ENCODE results near the gene MPP3.
"Not testable (repeated sequence)": the region's sequence is repeated elsewhere in the genome, so short reads cannot be mapped to it uniquely, and the experiment has no call there.

MPP3 gene

GRCh38 chr17:43808076-43808475 lies 24.9 kb downstream of the MPP3 start:
- no peak for DNase-seq (ENCODE audit: low spot score)

- DNase-seq (ENCODE audit: low spot score) = no peak
These were observed 27.8 kb downstream of the MPP3 start for GRCh38 chr17:43805117-43805516.

GRCh38 chr17:43803758-43804157 lies 29.2 kb downstream of the MPP3 start:
- no peak for DNase-seq (ENCODE audit: low spot score)

- DNase-seq (ENCODE audit: low spot score) = no peak
These were observed 31.1 kb downstream of the MPP3 start for GRCh38 chr17:43801844-43802243.

GRCh38 chr17:43800736-43801135 lies 32.2 kb downstream of the MPP3 start:
- no peak for DNase-seq (ENCODE audit: low spot score)

GRCh38 chr17:43799047-43799446 lies 33.9 kb downstream of the MPP3 start:
- no peak for DNase-seq (ENCODE audit: low spot score)

GRCh38 chr17:43798024-43798423 lies 34.9 kb downstream of the MPP3 start:
- DNase-seq (ENCODE audit: low spot score) = not testable (repeated sequence)

- not testable (repeated sequence) for DNase-seq (ENCODE audit: low spot score)
These were observed 40.3 kb downstream of the MPP3 start for GRCh38 chr17:43792668-43793067.

GRCh38 chr17:43791589-43791988 lies 41.4 kb downstream of the MPP3 start:
- no peak for DNase-seq (ENCODE audit: low spot score)

GRCh38 chr17:43790311-43790940 lies 42.5 kb downstream of the MPP3 start:
- no peak for DNase-seq (ENCODE audit: low spot score)

- no peak for DNase-seq (ENCODE audit: low spot score)
These were observed 43.5 kb downstream of the MPP3 start for GRCh38 chr17:43789482-43789881.

- DNase-seq (ENCODE audit: low spot score) = no peak
These were observed 44.4 kb downstream of the MPP3 start for GRCh38 chr17:43788540-43788939.

GRCh38 chr17:43787728-43788127 lies 45.2 kb downstream of the MPP3 start:
- DNase-seq (ENCODE audit: low spot score) = no peak

- no peak for DNase-seq (ENCODE audit: low spot score)
These were observed 48.3 kb downstream of the MPP3 start for GRCh38 chr17:43784628-43785101.

- DNase-seq (ENCODE audit: low spot score) = no peak
These were observed 48.9 kb downstream of the MPP3 start for GRCh38 chr17:43784068-43784467.

- DNase-seq (ENCODE audit: low spot score) = no peak
These were observed 49.8 kb downstream of the MPP3 start for GRCh38 chr17:43782913-43783680.

GRCh38 chr17:43780135-43780534 lies 52.8 kb downstream of the MPP3 start, which contains the start of gene CFAP97D1:
TSS of gene CFAP97D1 (plus strand) at chr17:43780435. CDS start at chr17:43780463, 28 bp downstream.
- DNase-seq (ENCODE audit: low spot score) = no peak

GRCh38 chr17:43779145-43780125 lies 53.5 kb downstream of the MPP3 start:
- DNase-seq (ENCODE audit: low spot score) = no peak

- peak; percentile 97 for DNase-seq (ENCODE audit: low spot score)
These were observed 54.4 kb downstream of the MPP3 start, which contains the start of gene DUSP3 for GRCh38 chr17:43778337-43779144. TSS of gene DUSP3 (minus strand) at chr17:43778977. CDS start at chr17:43778924, 53 bp downstream.

GRCh38 chr17:43774304-43775250 lies 58.4 kb downstream of the MPP3 start:
- no peak for DNase-seq (ENCODE audit: low spot score)
